ENCODE results near the gene TLDC2.
"Not testable (repeated sequence)": the region's sequence is repeated elsewhere in the genome, so short reads cannot be mapped to it uniquely, and the experiment has no call there.

TLDC2 gene

DNA sequence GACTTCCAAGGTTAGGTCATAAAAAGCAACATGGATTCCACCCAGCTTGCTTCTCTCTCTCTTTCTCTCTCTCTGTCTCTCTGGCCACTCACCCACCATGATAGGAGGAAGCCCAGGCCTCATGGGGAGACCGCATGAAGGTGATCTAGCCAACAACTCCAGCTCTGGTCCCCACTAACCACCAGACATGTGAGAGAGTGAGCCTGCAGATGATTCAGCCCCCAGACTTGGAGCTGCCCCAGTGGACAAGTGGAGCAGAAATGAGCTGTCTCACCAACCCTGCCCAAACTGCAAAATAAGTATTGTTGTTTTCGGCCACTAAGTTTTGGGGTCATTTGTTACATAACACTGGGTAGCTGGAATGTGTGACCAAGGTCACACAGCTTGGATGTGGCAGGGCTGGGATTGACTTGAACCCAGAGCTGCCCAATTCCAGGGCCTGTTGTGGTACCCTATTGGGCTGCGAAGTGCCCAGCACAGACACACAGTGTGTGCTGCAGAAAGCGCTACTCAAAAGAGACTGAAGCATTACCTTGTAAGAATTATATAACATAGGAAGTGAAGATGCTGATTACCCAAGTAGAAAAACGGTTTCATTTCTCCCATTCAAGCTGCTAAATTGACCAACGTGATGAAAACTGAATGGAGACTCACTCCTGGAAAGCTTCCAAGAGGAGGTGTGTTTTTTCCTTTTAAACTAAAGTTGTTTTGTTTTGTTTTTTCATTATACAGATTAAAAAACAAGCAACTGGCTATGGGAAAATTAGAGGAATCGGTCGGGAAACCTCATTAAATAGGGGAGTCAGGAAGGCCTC, 9.1 kb upstream of the TLDC2 start:
- DNase-seq (ENCODE audit: low spot score), result no peak

DNA sequence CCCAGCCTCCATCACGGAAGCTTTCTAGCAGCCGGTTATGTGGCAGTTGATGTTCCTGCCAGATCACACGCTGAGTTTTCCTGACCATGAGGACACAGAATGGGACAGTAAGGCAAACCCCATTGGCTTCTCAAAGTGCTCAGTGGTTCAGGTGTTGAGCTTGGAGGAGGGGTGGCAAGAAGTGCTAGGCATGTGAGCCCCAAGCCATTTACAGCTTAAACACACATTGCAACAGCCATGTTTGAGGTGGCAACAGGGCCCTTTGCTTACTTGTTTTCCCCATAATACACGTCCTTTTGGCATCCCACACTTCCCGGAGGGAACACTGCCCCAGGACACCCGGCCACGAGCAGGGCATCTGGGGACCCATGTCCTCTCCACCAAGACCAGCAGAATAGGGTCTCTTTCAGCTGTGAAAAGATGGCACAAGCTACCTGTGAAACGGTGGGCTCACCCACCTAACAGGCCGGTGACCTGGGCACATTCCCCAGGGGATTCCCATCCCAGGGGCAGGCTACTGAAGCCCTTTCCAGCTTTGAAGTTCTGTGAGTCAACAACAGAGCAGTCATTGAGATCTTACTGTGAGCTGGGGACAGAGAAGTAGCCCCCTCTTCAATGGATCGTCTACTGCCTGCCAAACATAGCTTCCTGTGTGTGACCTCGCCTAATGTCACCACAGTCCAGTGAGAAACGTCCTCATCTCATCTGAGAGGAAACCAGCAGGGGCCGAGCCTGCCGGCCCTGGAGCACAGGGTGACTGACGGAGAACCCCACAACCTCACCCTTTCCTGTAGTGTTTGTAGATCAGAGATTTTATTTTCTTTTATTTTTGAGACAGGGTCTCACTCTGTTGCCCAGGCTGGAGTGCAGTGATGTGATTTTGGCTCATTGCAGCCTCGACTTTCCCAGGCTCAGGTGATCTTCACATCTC, 4.0 kb upstream of the TLDC2 start:
- no peak for DNase-seq (ENCODE audit: low spot score)

DNA sequence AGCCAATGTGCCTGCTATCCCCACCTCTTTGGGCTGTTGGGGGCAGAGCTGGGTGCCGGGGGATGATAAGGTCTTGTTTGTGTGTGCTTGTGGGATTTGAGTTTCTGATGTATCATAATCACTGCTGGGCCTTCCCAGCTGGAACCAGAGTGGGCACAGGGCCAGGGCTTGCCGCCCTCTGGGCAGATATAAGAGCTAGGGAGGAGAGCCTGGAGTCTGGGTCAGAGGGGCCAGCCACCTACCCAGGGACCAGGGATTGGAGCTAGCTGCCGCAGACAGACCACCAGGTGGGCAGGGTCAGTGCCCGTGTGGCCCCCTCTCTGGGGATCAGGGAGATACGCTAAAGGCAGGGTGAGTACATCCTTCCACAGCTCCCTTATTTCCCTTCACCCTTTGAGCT, 3.1 kb upstream of the TLDC2 start:
- no peak for DNase-seq (ENCODE audit: low spot score)

DNA sequence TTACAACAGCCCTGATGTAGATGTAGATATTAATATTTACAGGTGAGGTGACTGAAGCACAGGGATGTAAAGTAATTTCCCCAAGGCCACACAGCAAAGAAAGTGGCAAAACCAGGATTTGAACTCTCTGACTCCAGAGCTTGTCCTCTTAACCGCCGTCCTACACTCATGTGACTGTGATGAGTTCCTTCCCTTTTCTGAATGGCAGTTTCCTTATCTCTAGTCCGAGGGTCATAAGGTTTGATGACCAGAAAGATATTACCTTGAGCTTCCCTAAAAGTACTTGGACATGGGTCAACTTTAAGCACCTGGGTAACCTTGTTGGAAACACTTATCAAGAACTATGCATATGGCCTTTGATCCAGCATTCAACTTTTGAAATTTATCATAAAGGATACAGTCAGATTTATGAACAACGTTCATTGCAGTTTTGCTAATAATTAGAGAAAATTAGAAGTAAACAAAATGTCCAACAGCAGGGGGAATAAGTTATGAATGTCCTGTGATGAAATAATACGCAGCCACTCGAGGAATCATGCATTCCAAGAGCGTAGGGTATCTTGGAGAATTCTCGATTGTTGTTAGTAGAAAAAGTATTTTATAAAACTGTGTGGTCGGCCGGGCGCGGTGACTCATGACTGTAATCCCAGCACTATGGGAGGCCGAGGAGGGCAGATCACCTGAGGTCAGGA, 2.3 kb upstream of the TLDC2 start:
- no peak for DNase-seq (ENCODE audit: low spot score)

DNA sequence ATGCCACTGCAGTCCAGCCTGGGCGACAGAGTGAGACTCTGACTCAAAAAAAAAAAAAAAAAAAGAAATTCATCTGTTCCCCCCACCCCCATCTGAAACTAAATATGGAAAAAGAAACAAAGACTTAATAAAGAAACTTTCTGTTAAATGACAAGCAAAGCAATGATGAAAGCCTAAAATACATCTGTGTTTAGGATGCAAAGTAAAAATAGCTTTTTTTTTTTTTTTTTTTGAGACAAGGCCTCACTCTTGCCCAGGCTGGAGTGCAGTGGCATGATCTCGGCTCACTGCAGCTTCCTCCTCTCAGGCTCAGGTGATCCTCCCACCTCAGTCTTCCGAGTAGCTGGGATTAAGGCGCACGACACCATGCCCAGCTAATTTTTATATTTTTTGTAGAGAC, 845 bp upstream of the TLDC2 start:
- DNase-seq (ENCODE audit: low spot score), result not testable (repeated sequence)

DNA sequence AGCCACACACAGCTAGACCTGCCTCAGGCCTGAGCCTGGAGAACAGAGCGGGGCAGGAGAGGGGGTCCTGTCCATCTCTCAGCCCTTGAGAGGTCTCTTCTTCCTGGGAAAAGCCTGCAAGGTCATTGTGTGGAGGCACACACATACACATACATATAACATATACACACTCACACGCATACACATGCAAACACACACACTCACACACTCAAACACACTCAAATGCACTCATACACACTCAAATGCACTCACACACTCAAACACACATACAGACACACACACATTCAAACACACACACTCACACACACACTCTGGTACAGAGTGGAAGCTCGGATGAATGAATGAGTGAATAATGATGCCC, 515 bp downstream of the TLDC2 start:
- no peak for DNase-seq (ENCODE audit: low spot score)

DNA sequence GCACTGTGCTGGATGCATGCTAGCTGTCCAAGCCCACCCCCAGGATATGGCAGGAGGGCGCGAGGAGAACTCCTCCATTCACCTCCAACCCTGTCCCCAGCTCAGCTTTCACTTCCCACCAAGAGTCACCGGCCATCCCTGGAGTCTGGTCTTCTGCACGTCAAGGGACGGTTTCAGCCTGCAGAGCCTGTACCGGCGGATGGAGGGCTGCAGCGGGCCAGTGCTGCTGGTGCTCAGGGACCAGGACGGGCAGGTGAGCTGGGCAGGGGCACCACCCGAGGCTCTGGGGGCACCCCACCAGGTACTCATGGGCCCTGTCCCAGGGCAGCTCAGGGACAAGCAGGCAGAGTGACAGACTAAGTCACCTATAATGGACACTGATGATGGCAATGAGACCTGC, 3.0 kb downstream of the TLDC2 start:
- DNase-seq (ENCODE audit: low spot score), result no peak

DNA sequence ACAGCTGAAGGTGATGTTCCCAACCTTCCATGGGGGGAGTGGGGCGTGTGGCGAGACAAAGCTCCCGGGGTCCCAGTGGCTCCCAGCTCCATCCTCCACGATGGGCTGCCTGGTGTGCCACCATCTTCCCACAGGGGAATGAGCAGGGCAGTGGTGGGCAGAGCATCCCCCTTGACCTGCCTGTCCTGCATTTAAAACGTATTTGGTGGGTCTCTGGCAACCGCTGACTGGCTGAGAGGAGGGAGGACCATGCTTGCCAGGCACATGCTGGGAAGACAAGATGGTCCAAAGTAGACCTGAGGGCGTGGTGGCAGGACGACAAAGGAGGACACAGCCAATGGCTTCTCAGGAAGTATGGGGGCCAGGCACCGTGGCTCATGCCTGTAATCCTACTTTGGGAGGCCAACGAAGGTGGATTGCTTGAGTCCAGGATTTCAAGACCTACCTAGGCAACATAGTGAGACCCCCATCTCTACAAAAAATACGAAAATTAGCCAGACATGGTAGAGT, 4.9 kb downstream of the TLDC2 start:
- DNase-seq (ENCODE audit: low spot score), result no peak

DNA sequence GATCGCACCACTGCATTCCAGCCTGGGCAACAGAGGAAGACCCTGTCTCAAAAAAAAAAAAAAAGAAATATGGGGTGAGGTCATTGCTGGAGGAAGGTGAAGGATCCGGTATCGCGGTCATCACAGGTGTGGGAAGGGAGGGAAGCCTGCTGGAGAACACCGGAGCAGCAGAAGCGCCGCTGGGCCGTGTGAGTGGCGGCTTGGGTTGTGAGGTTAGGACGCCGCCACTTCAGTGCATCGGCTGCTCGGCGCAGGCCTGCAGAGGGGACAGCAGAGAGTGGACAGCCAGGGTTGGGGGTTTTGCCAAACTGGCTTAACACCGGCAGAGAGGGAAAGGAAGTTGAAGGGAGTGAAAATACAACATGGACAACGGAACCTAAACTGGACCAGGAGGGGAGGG, 5.4 kb downstream of the TLDC2 start:
- DNase-seq (ENCODE audit: low spot score), result no peak

DNA sequence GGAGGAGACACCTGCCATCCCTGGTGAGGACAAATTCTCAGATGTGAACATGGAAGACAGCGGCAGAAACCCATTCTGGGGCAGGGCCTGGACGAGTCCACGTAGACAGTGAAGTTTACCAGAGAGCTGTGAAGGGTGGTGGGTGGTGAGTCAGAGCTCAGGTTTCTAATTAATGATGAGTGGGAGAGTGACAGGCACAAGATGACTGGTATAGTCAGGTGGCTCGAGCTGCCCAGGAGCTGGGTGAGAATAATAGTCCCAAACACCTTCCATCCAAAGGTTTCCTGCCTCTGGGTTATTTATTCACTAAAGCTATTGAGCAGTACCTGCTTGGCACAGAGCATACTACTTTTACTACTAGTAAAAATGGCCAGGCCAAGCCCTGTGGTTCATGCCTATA, 6.0 kb downstream of the TLDC2 start:
- DNase-seq (ENCODE audit: low spot score), result no peak

DNA sequence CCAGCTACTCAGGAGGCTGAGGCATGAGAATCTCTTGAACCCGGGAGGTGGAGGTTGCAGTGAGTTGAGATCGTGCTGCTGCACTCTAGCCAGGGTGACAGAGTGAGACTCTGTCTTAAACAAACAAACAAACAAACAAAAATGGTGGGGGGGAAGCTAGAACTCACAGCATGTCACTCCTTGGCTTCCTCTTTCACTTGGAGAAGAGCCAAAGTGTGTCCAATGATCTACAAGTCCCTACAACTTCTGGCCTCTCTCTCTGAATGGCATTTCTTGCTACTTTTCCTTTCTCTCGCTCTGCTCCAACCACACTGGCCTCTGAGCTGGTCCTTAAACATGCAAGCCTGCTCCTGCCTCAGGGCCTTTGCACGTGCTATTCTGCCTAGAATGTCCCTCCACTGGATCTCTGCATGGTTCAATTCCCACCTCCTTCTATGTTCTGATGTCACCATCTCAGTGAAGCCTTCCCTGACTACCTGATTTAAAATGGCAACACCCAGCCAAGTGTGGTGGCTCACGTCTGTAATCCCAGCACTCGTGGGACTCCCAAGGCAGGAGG, 8.1 kb downstream of the TLDC2 start:
- no peak for DNase-seq (ENCODE audit: low spot score)

DNA sequence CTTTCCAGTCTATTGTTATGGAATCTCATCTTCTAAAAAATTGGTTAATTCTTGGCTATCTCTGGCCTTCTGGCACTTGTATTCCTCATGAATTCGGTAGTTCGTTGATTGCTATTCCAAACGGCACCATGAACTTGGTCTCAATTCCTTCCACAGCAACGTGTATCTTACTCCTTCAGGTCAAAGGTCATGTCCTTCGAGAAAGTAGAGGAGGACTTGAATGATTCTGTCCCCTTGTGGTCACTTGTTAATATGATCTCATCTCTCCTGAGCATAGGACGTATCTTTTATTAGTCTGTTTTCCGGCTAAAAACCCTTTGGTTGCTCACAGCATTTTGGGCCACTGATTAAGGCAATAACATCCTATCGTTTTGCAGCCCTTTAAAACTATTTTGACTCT, 9.4 kb downstream of the TLDC2 start:
- no peak for DNase-seq (ENCODE audit: low spot score)

DNA sequence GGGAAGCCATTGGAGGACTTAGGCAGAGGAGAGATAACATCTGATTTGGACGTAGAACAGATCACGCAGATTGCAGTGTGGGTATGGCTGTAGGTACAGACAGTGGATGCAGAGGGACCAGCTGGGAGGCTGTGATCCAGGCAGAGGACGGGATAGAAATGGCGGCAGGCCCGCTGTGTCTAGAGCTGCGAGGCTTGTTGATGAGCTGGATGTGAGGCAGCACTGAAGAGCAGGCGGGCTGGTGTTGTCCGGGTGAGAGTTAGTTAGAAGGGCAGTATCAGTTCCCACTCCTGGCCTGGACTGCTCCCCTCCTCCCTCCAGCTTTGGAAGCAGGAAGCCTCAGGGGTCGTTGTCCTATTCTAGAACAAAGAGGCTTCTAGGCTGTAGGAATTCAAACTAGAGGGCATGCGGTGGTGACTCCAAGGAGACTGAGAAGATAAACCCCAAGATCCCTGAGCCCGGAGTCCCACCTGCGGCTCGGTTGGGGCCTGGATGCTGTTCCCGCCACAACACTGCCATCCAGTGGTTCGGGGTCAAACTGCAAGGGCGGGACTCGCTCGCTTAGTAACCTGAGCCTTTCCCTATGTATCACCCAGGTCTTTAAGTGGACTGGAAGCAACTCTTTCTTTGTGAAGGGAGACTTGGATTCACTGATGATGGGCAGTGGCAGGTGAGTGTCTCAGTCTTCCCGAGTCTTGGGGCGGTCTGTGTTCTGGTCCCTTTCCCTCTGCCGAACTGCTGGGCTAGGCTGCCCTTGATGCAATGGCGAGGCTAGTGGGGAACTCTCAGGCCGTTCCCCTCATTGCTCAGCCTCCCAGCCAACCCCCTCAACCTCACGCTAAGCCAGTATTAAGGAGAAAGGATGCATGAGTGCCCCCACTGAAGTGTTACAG, 11.2 kb downstream of the TLDC2 start:
- peak; percentile 86 for DNase-seq (ENCODE audit: low spot score)

DNA sequence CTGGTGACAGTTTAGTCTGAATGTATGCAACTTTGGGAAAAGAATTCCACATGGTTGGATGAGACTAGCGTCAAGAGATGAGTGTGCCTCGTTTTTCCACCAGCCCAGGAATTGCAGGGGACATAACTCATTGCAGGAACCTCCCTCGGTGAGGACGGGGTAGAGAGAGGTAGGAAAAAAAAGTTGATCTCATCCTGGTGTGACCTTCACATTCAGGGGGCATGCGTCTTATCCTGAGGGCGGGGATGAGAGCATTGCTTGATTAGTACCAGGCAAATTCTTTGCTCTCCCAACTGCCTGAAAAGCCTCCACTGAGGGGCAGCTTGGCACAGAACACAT, 11.8 kb downstream of the TLDC2 start:
- no peak for DNase-seq (ENCODE audit: low spot score)

DNA sequence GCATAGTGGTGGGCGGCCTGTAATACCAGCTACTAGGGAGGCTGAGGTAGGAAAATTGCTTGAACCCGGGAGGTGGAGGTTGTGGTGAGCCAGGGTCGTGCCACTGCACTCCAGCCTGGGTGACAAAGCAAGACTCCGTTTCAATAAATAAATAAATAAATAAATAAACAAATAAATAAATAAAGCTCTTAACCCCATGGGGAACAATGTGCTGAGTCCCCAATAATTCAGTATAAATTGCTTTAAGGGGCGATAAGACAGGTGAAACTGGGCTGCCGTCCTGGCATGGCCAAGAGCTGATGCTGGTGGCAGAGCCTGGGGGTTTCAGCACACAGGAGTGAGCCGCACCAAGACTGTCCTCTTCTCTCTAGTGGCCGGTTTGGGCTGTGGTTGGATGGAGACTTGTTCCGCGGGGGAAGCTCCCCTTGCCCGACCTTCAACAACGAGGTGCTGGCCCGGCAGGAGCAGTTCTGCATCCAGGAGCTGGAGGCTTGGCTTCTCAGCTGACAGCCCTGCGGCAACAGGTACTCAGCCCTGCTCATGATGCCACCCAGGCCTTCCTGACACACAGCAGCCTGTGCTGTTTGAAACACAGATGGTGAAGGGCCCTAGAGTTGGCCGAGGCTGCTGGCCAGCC, 13.1 kb downstream of the TLDC2 start:
- no peak for DNase-seq (ENCODE audit: low spot score)

DNA sequence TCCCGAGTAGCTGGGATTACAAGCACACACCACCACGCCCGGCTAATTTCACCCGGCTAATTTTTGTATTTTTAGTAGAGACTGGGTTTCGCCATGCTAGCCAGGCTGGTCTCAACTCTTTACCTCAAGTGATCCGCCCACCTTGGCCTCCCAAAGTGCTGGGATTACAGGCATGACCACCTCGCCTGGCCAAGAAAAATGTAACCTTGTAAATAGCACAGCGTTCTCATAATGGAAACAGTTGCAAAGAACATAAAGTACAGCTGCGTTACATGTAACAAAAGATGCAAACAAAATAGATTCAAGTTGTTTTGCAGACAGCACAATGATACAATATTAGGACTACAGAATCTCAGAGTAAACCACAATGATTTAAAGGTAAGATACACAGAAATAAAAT, 14.6 kb downstream of the TLDC2 start:
- DNase-seq (ENCODE audit: low spot score), result no peak

DNA sequence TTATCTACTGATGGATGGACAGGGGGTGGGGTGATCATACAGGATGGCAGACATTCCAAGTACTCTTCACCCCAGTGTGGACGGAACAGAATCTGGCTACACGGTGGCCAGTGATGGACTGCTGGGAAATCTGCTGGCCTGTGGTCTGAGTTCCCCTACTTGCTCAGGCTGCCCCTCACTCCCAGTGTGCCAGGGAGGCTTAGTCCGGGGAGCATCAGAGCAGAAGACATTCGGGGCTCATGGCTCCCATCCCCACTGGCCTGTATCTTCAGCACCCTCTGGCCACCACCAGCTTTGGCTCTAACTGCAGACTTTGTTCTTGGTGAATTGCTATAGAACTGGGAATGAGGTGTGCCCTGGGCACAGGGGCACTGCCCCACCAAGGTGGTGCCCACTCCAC, 15.3 kb downstream of the TLDC2 start:
- DNase-seq (ENCODE audit: low spot score), result no peak

DNA sequence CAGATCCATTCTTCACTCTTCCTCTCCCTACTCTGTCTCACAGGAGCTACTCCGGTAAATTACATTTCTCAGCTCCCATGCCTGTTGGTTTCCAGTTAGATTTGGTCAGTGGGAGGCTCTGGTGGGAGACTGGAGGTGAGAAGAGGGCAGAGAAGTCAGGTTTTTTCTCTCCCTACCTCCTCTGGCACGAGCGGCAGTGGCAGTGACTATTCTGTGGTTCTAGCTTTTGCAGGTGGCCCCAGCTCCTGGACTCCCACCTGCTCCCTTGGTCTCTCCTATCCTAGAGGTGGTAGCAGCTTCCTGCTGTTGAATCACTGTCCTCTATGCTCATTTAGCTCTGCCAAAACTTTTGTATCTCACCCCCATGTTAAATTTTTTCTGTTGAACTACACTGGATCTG, 17.9 kb downstream of the TLDC2 start:
- no peak for DNase-seq (ENCODE audit: low spot score)

DNA sequence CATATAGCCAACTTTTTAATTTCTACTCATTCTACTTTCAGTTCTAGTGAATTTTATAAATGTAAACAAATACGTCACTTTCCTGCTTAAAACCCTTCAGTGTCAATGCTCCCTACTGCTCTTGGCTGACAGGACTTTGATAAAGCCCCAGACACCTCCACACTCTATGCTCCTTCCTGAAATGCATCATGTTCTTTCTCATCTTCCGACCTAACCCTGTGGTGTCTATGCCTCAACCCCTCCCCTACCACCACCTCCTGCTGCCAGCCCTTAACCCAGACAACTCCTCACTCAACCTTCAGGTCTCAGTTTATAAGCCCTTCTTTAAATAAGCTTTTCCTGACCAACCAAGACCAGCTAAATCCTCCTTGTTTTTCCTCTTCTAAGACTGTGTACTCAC, 19.1 kb downstream of the TLDC2 start:
- no peak for DNase-seq (ENCODE audit: low spot score)

DNA sequence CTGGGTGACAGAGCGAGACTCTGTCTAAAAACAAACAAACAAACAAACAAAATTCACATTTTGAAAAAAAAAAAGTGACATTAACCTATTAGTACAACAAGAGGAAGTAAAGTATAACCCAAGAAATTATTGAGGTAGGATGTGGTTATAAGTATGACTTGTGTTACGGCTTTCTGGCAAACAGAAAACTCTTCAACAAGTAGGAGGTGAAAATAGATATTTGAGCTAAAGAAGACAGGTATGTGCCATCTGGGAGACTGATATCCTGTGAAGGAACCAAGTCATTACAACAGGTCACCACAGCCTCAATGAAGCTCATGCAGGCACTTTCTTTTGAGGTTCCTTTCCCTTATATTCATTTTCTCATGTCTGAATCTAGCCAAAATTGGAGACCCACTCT, 28.8 kb downstream of the TLDC2 start:
- DNase-seq (ENCODE audit: low spot score), result no peak

DNA sequence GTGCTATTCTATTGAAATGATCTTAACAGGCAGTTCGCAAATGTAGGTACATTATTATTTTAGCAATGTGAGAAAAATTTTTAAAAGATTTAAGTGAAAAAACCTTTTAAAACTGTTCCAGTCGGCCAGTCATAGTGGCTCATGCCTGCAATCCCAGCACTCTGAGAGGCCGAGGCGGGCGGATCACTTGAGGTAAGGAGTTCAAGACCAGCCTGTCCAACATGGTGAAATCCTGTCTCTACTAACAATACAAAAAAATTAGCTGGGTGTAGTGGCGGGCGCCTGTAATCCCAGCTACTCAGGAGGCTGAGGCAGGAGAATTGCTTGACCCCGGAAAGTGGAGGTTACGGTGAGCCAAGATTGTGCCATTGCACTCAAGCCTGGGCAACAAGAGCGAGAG, 29.6 kb downstream of the TLDC2 start:
- not testable (repeated sequence) for DNase-seq (ENCODE audit: low spot score)

Measured in HuH-7.5 (cell line).